Lower leg skin (tissue), 3 donors: Measurements from ENCODE around the gene KIAA0930.

Experiments
- POLR2A ChIP-seq, 2 donors: fragments of 450-650 bp; IDR thresholded peaks; one replicate each; pipeline ENCODE4 v1.6.1; 2016 to 2017; ENCODE audit warnings: antibody characterized with exemption in 2 of 2, mild to moderate bottlenecking in 1 of 2, moderate library complexity in 1 of 2
- TF ChIP-seq, protein P1 (sequence below), 3 donors: fragments of 450-650 bp; IDR thresholded peaks; one replicate each; pipeline ENCODE4 v1.5.1; 2016; ENCODE audit warnings: antibody characterized with exemption in 3 of 3, mild to moderate bottlenecking in 3 of 3, moderate library complexity in 2 of 3

DNA sequence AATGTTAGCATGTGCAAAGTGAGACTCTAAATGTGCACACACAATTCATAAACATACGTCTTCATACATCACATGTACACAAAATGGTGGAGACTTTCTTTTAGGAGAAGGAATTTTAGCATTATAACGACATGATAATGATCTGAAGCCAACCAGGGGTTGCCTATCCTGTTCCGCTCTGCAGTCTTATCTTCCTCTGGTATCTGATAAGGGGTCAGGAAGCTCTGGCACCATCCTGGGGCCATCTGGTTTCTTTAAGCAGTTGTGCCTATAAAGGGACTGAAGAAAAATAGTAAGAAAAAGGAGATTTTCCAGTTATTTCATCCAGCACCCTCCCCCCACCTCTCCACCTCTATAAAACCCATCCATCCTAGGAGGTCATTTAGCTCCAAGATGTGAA is 82.8 kb downstream of the KIAA0930 start:
- TF ChIP-seq, protein P1, sequence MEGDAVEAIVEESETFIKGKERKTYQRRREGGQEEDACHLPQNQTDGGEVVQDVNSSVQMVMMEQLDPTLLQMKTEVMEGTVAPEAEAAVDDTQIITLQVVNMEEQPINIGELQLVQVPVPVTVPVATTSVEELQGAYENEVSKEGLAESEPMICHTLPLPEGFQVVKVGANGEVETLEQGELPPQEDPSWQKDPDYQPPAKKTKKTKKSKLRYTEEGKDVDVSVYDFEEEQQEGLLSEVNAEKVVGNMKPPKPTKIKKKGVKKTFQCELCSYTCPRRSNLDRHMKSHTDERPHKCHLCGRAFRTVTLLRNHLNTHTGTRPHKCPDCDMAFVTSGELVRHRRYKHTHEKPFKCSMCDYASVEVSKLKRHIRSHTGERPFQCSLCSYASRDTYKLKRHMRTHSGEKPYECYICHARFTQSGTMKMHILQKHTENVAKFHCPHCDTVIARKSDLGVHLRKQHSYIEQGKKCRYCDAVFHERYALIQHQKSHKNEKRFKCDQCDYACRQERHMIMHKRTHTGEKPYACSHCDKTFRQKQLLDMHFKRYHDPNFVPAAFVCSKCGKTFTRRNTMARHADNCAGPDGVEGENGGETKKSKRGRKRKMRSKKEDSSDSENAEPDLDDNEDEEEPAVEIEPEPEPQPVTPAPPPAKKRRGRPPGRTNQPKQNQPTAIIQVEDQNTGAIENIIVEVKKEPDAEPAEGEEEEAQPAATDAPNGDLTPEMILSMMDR (IDR thresholded peaks at IDR 0.05): no peak
- no peak for TF ChIP-seq POLR2A (IDR thresholded peaks at IDR 0.05)
